IPS-18a (cell line): ENCODE data around the gene NRXN3.

Experiments used
- H3K27ac ChIP-seq: one replicate; pipeline ENCODE4 v1.5.1; 2013; ENCODE audit warnings: low read length
- H3K27me3 ChIP-seq: one replicate; pipeline ENCODE4 v1.6.1; 2013; ENCODE audit warnings: mild to moderate bottlenecking, low read length; ENCODE audit not compliant: control insufficient read depth, insufficient read depth
- H3K36me3 ChIP-seq: one replicate; pipeline ENCODE4 v1.6.1; 2013; ENCODE audit warnings: low read depth, low read length; ENCODE audit not compliant: control insufficient read depth
- H3K4me1 ChIP-seq: one replicate; pipeline ENCODE4 v1.6.1; 2013; ENCODE audit warnings: low read depth, low read length; ENCODE audit not compliant: control insufficient read depth
- H3K4me3 ChIP-seq: one replicate; pipeline ENCODE4 v1.5.1; 2013; ENCODE audit warnings: low read length
- H3K9ac ChIP-seq: one replicate; pipeline ENCODE4 v1.6.1; 2013; ENCODE audit warnings: mild to moderate bottlenecking, low read length, moderate library complexity
- H3K9me3 ChIP-seq: one replicate; pipeline ENCODE4 v1.6.1; 2013; ENCODE audit warnings: low read depth, low read length; ENCODE audit not compliant: control insufficient read depth

NRXN3 gene

DNA sequence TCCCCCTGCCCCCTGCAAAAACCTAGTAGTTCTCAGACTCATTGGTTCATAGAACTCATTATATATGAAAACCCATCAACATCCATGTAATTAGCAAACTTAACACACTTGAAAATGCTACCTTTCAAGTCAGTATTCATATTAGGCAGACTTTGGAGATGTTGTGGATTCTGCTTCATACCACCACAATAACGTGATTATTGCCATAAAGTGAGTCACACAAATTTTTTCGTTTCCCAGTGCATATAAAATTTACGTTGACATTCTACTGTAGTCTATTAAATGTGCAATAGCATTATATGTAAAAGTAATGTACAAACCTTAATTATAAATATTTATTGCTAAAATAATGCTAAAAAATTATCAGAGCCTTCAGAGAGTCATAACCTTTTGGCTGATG is 1387.1 kb downstream of the NRXN3 start:
- Histone ChIP-seq H3K27me3 (no peaks in the 10 kb centered on the region), H3K36me3 (no peaks in the 10 kb centered on the region), H3K4me3 (no peak overlapping the region), H3K9ac (no peak overlapping the region), H3K27ac (no peak overlapping the region), H3K4me1 (peaks cover 20% of the 10 kb centered on the region), H3K9me3 (peaks cover 2% of the 10 kb centered on the region)

DNA sequence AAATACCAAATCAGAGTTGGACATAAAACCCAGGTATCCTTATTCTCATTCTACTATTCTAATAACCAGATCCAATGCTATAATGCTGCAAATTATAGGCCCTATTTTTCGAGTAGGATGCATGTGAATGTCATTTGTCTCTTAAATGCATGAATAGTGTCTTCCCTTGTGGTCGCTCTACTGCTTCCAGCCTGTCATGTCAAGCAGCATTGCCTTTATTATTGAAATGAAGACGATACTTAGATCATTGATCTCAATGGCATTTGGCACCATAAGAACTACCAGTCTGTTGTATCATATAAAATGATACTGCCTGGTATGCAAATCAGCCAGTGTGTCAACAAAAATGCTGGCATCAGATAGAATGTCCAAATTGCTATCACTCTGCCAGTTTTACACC is 1392.0 kb downstream of the NRXN3 start:
- no peaks in the 10 kb centered on the region for H3K36me3 ChIP-seq
- H3K9ac ChIP-seq = no peak overlapping the region
- no peak overlapping the region for H3K4me3 ChIP-seq
- peaks cover 2% of the 10 kb centered on the region for H3K9me3 ChIP-seq
- H3K4me1 ChIP-seq = peaks cover 9% of the 10 kb centered on the region
- no peak overlapping the region for H3K27ac ChIP-seq
- no peaks in the 10 kb centered on the region for H3K27me3 ChIP-seq

DNA sequence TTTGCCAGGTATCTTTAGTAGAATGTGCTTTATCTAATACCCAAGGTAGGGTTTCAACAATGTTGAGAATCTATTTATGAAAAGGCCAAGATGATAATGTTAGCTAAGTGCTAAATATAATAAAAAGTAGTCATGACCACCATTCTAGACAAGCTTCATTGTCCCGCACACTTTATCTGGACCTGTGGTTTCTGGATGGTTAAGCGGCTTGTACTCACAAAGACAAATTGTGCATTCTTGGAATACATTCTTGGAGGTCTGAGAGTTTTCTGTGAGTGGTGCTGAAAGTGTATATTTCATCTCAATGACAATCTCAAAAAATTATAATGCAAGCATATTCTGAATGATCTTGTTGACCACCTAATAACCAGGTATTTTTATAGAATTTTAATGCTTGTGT is 1394.2 kb downstream of the NRXN3 start:
- H3K4me3 ChIP-seq = no peak overlapping the region
- H3K36me3 ChIP-seq = no peaks in the 10 kb centered on the region
- no peaks in the 10 kb centered on the region for H3K9me3 ChIP-seq
- no peak overlapping the region for H3K9ac ChIP-seq
- no peaks in the 10 kb centered on the region for H3K27me3 ChIP-seq
- H3K4me1 ChIP-seq = peaks cover 22% of the 10 kb centered on the region
- no peak overlapping the region for H3K27ac ChIP-seq

DNA sequence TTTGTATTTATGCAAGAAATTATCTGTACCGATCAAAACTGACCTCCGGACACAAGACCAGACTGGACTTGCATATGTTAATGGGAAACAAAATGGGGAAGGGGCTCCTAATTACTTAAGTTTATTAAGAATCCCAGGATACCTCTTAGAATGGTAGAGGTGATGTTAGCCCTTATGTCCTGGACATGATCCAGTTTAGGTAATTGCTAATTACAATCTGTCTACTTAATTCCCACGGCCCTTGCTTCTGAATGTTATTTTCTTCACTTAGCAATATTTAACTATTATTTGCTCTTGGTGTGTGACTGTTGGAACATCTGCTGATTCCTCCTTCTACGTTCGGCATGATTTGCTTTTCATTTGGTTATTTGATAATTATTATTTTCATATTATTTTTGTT is 1397.1 kb downstream of the NRXN3 start:
- Histone ChIP-seq H3K4me3 (no peak overlapping the region), H3K9ac (no peak overlapping the region), H3K27me3 (no peaks in the 10 kb centered on the region), H3K9me3 (no peaks in the 10 kb centered on the region), H3K36me3 (no peaks in the 10 kb centered on the region), H3K27ac (no peak overlapping the region), H3K4me1 (peaks cover 13% of the 10 kb centered on the region)

DNA sequence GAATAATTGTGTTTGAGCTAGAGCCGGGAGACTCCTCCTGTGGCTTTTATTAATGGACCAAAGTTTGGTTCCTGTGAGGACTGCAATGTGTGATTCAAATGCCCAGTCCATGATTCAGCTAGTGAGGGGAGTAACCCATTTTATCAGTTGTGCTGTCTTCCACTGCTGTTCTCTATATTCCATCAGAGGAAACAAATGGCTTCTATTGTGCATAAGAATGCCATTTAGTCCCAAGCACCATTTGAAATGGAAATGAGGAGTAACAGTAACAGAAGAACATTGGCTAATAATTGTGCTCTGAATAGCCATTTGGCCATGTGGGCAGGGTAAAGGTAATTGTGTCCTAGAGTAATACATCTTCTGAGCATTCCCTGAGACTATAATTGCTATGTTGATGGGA is 1398.4 kb downstream of the NRXN3 start:
- Histone ChIP-seq H3K4me3 (no peak overlapping the region), H3K9ac (no peak overlapping the region), H3K36me3 (no peaks in the 10 kb centered on the region), H3K27ac (no peak overlapping the region), H3K9me3 (no peaks in the 10 kb centered on the region), H3K4me1 (peaks cover 12% of the 10 kb centered on the region), H3K27me3 (no peaks in the 10 kb centered on the region)

DNA sequence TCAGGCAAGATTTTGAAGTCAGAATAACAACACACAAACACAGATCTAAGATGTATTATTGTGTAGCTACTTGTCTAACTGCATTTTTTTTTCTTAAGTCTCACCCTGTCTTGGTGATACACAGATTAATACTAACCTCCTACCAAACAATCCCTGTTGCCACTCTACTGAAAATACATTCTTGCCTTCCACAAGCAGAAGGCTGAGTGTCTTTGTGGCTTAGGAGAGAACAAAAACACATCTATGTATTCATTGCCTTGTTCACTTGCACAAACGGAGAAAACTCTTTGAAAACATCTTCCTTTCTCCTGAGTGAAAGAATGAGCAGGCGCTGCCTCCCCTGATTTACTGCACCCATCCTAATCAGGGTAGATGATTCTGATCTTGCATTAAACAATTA is 1398.9 kb downstream of the NRXN3 start:
- Histone ChIP-seq H3K27me3 (no peaks in the 10 kb centered on the region), H3K9me3 (no peaks in the 10 kb centered on the region), H3K36me3 (no peaks in the 10 kb centered on the region), H3K4me1 (peaks cover 12% of the 10 kb centered on the region), H3K9ac (no peak overlapping the region), H3K27ac (no peak overlapping the region), H3K4me3 (no peak overlapping the region)

DNA sequence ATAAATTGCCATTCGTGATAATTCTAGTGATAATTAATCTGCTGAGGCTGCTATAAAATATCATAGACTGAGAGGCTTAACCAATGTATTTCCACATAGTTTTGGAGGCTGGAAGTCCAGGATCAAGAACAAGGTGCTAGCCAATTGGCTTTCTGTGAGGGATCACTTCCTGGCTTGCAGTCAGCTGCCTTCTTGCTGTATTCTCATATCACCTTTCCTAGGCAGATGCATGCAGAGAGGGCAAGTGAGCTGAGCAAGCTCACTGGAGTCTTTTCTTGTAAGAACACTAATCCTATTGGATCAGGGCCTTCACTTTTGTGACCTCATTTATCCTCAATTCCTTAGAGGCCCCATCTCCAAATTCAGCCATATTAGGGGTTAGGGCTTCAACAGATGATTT is 1400.5 kb downstream of the NRXN3 start:
- H3K9ac ChIP-seq = no peak overlapping the region
- H3K27me3 ChIP-seq = no peaks in the 10 kb centered on the region
- no peak overlapping the region for H3K27ac ChIP-seq
- no peaks in the 10 kb centered on the region for H3K9me3 ChIP-seq
- no peak overlapping the region for H3K4me3 ChIP-seq
- peaks cover 25% of the 10 kb centered on the region for H3K4me1 ChIP-seq
- no peaks in the 10 kb centered on the region for H3K36me3 ChIP-seq

DNA sequence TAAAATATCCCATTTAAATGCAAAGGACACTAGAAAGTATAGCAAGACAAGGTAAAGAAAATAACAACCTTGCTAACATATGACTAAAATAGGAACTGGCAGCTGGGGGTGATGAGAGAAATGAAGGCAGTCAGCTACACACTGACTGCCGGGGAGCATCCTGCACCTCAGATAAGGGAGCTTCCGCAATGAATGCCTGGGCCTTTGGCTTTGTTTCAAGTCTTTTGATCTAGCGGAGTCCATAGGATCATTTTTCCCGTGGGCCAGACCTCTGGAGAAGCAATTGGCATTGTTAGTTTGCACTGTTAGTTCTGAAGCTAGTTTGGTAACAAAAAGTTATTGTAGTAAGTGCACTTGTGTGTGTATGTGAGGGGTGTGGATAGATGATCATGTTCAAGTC is 1401.2 kb downstream of the NRXN3 start:
- H3K9me3 ChIP-seq = no peaks in the 10 kb centered on the region
- no peak overlapping the region for H3K27ac ChIP-seq
- H3K27me3 ChIP-seq = no peaks in the 10 kb centered on the region
- no peaks in the 10 kb centered on the region for H3K36me3 ChIP-seq
- peaks cover 33% of the 10 kb centered on the region for H3K4me1 ChIP-seq
- H3K4me3 ChIP-seq = no peak overlapping the region
- H3K9ac ChIP-seq = no peak overlapping the region

DNA sequence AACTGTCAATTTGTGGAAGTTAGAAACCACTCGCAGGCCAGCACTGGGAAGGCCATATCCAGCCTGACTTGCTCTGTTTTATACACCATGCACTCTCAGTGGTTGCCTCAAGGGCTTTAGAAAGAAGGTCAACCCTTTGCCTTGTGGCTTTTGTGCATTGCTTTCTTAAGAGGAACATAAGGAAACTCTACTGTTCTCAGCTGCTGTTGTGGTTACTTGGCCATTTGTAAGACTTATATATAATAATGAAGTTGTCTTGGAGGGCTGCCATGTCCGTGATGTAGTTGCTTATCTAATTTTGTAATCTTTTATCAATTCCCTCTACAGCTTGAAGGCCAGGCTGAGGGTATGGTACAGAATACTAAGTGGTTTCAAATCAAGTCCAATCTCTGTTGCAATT is 1403.3 kb downstream of the NRXN3 start:
- Histone ChIP-seq H3K27me3 (no peaks in the 10 kb centered on the region), H3K4me3 (no peak overlapping the region), H3K27ac (no peak overlapping the region), H3K9me3 (no peaks in the 10 kb centered on the region), H3K36me3 (no peaks in the 10 kb centered on the region), H3K9ac (no peak overlapping the region), H3K4me1 (peaks cover 30% of the 10 kb centered on the region)

DNA sequence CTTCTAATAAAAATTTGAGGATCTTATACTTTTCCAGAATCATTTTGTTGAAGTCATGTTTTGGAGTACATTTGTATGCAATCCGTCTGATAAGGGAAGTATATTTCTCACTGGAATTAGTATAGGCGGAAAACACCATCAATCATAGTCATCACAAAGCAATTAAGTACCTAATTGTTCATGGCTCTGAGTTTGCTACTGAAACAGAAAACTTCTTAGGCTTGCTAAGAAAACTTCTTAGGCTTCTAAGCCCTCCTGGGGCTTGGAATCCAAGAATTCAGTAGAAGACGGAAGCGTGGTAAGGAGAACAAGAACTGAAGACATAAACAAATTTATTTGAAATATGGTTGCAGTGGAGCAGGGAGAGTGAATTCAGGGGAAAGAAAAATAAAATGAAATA is 1404.9 kb downstream of the NRXN3 start:
- Histone ChIP-seq H3K4me3 (no peak overlapping the region), H3K27me3 (no peaks in the 10 kb centered on the region), H3K36me3 (no peaks in the 10 kb centered on the region), H3K9ac (no peak overlapping the region), H3K4me1 (peaks cover 24% of the 10 kb centered on the region), H3K27ac (no peak overlapping the region), H3K9me3 (no peaks in the 10 kb centered on the region)

DNA sequence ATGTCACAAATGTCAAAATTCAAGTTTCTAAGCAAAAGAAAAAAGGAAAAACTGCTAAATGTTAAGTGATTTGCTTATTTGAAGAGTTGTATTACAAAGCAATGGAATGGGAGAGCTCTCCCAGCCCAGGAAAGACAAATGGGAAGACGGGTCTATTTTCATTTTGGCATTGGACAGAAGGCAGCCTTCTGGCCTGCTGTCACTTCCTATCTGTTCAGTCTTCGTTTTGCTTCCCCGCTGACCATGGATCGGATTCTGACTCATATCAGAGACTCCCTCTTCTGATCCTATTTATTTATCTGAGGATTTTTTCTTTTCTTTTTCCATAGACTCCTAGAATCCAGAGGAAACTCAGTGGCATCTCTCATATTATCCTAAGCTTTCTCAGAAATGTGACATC is 1406.3 kb downstream of the NRXN3 start:
- H3K36me3 ChIP-seq = no peaks in the 10 kb centered on the region
- H3K9ac ChIP-seq = no peak overlapping the region
- peaks cover 29% of the 10 kb centered on the region for H3K4me1 ChIP-seq
- no peaks in the 10 kb centered on the region for H3K27me3 ChIP-seq
- H3K4me3 ChIP-seq = no peak overlapping the region
- H3K9me3 ChIP-seq = no peaks in the 10 kb centered on the region
- no peak overlapping the region for H3K27ac ChIP-seq

DNA sequence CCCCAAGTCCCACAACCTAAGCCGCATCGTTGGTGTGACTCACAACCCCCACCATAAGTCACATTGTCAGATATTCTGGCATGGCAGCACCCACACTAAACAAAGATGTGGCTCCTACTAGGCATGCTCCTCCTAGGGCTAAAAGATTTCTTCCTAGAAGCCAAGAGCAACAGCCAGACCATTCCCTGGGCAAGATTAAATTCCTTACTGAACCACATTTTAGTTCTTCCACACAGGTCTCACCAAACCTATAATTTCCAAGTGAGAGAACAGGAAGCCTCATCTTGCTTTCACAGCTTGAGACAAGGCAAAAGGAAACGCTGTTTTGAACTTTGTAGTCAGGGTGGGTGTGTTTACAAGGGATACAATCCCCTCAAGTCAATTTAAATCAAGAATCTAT is 1408.3 kb downstream of the NRXN3 start:
- Histone ChIP-seq H3K36me3 (no peaks in the 10 kb centered on the region), H3K27ac (no peak overlapping the region), H3K9me3 (no peaks in the 10 kb centered on the region), H3K27me3 (no peaks in the 10 kb centered on the region), H3K4me1 (peaks cover 29% of the 10 kb centered on the region), H3K4me3 (no peak overlapping the region), H3K9ac (no peak overlapping the region)
